IMR-90 (cell line): ENCODE data around the gene EPGN. TPM values are rescaled to one million over a fixed set of nuclear protein-coding genes. Genes with fewer than 3 reads are reported as not detected.

Experiments used
- ATAC-seq: fragments of 200-7000 bp; cut with Tn5 transposase; 2 replicates; pipeline ENCODE4 v1.9.1; 2020; ENCODE audit warnings: low read depth, mild to moderate bottlenecking, moderate library complexity
- BruUV-seq: library from RNA; stranded (reverse); fragments of 400-500 nt; replicated peaks from 2 replicates; lab custom pipeline; 2021; lab: Mats Ljungman, UMichigan
- CTCF ChIA-PET: fragments of 300-600 bp; formaldehyde crosslinking; extraction: SDS; loops from one replicate; lab custom pipeline; 2021; ENCODE audit warnings: antibody characterized with exemption; lab: Yijun Ruan, JAX
- POLR2A ChIA-PET: fragments of 300-600 bp; sonication (Branson Sonifier 250); formaldehyde crosslinking; loops from one replicate; lab custom pipeline; 2022; ENCODE audit warnings: antibody characterized with exemption; ENCODE audit not compliant: unreplicated experiment; lab: Charles Lee
- DNase-seq: peaks from one replicate; pipeline ENCODE4 v3.0.0; 2013
- H2AFZ ChIP-seq: replicated peaks from 2 replicates; pipeline ENCODE3; 2013; ENCODE audit warnings: low read length, mild to moderate bottlenecking; ENCODE audit not compliant: poor library complexity
- H2AK5ac ChIP-seq: 2 replicates; pipeline ENCODE4 v1.6.1; 2013; ENCODE audit warnings: low read depth, low read length, inconsistent platforms
- H2AK9ac ChIP-seq: replicated peaks from 2 replicates; pipeline ENCODE3; 2013; ENCODE audit warnings: mild to moderate bottlenecking, low read depth, low read length, moderate library complexity; ENCODE audit not compliant: poor library complexity
- H2BK120ac ChIP-seq: 2 replicates; pipeline ENCODE4 v1.6.1; 2013; ENCODE audit warnings: low read depth, low read length, inconsistent platforms
- H2BK15ac ChIP-seq: 3 replicates; pipeline ENCODE4 v1.6.1; 2013; ENCODE audit warnings: low read depth, low read length, inconsistent platforms
- H2BK20ac ChIP-seq: 2 replicates; pipeline ENCODE4 v1.6.1; 2013; ENCODE audit warnings: low read depth, mild to moderate bottlenecking, inconsistent platforms, low read length, moderate library complexity
- H2BK5ac ChIP-seq: 2 replicates; pipeline ENCODE4 v1.6.1; 2013; ENCODE audit warnings: mild to moderate bottlenecking, low read depth, low read length, inconsistent platforms; ENCODE audit not compliant: poor library complexity, severe bottlenecking
- H3K14ac ChIP-seq: replicated peaks from 2 replicates; pipeline ENCODE4 v1.6.1; 2013; ENCODE audit warnings: low read depth, low read length, inconsistent platforms
- H3K18ac ChIP-seq: 2 replicates; pipeline ENCODE4 v1.6.1; 2013; ENCODE audit warnings: low read depth, low read length, control low read depth
- H3K23ac ChIP-seq: 2 replicates; pipeline ENCODE4 v1.6.1; 2013; ENCODE audit warnings: low read depth, low read length, inconsistent platforms
- H3K27ac ChIP-seq: 2 replicates; pipeline ENCODE4 v1.5.1; 2013; ENCODE audit warnings: mild to moderate bottlenecking, control low read depth, low read length; ENCODE audit not compliant: insufficient read depth
- H3K27me3 ChIP-seq: 2 replicates; pipeline ENCODE4 v1.6.1; 2013; ENCODE audit warnings: low read length; ENCODE audit not compliant: control insufficient read depth, insufficient read depth
- H3K36me3 ChIP-seq: 2 replicates; pipeline ENCODE4 v1.6.1; 2013; ENCODE audit warnings: low read length, mixed read lengths; ENCODE audit not compliant: control insufficient read depth, insufficient read depth
- H3K4ac ChIP-seq: 2 replicates; pipeline ENCODE4 v1.6.1; 2013; ENCODE audit warnings: low read depth, low read length, inconsistent platforms
- H3K4me1 ChIP-seq: 2 replicates; pipeline ENCODE4 v1.6.1; 2013; ENCODE audit warnings: low read length, mixed read lengths; ENCODE audit not compliant: control insufficient read depth, insufficient read depth
- H3K4me2 ChIP-seq: 2 replicates; pipeline ENCODE4 v1.6.1; 2013; ENCODE audit warnings: low read depth, mild to moderate bottlenecking, control low read depth, low read length, moderate library complexity
- H3K4me3 ChIP-seq: 2 replicates; pipeline ENCODE4 v1.5.1; 2013; ENCODE audit warnings: low read depth, mild to moderate bottlenecking, control low read depth, low read length, moderate library complexity; ENCODE audit not compliant: insufficient read depth
- H3K56ac ChIP-seq: 2 replicates; pipeline ENCODE4 v1.6.1; 2013; ENCODE audit warnings: low read length, inconsistent platforms; ENCODE audit not compliant: insufficient read depth; ENCODE audit errors: extremely low read depth
- H3K79me1 ChIP-seq, 2 experiments: 2 replicates each; pipeline ENCODE4 v1.6.1; 2013; ENCODE audit warnings: low read length in 2 of 2, inconsistent platforms in 1 of 2, low read depth in 1 of 2
- H3K9ac ChIP-seq: 2 replicates; pipeline ENCODE4 v1.6.1; 2013; ENCODE audit warnings: low read depth, low read length, control low read depth
- H3K9me1 ChIP-seq: 2 replicates; pipeline ENCODE4 v1.6.1; 2013; ENCODE audit warnings: low read length, inconsistent platforms; ENCODE audit not compliant: insufficient read depth
- H3K9me3 ChIP-seq: 2 replicates; pipeline ENCODE4 v1.6.1; 2013; ENCODE audit warnings: low read length; ENCODE audit not compliant: control insufficient read depth, insufficient read depth
- H4K20me1 ChIP-seq: 2 replicates; pipeline ENCODE4 v1.6.1; 2013; ENCODE audit warnings: low read length, inconsistent platforms; ENCODE audit not compliant: insufficient read depth
- H4K5ac ChIP-seq: 2 replicates; pipeline ENCODE4 v1.6.1; 2013; ENCODE audit warnings: mild to moderate bottlenecking, low read depth, low read length, control low read depth
- H4K8ac ChIP-seq, 2 experiments: 2 replicates each; pipeline ENCODE4 v1.6.1; 2013; ENCODE audit warnings: low read depth in 2 of 2, low read length in 2 of 2, control low read depth in 1 of 2, inconsistent platforms in 1 of 2
- H4K91ac ChIP-seq: 2 replicates; pipeline ENCODE4 v1.6.1; 2013; ENCODE audit warnings: low read depth, low read length, inconsistent platforms; ENCODE audit not compliant: insufficient read depth
- NFE2L2 ChIP-seq: fragments of 150-350 bp; IDR thresholded peaks from 2 replicates; pipeline ENCODE4 v1.6.1; 2016; ENCODE audit warnings: low read depth, mild to moderate bottlenecking, low read length
- RCOR1 ChIP-seq: IDR thresholded peaks from 2 replicates; pipeline ENCODE4 v1.6.1; 2012; ENCODE audit warnings: mild to moderate bottlenecking, low read length, improper control_type of control experiment; ENCODE audit not compliant: insufficient replicate concordance
- WGBS, 2 experiments: methylation state at CpG; one replicate each; pipeline versions ENCODE4 v1.1.5 to v1.1.7; 2013; ENCODE audit warnings: missing lambda C conversion rate in 2 of 2; ENCODE audit not compliant: insufficient read length in 1 of 2; ENCODE audit errors: extremely low coverage in 2 of 2; 5-methylcytosine and 5-hydroxymethylcytosine counted together
- dilution Hi-C: fragments of 300-500 bp; cut with HindIII; formaldehyde crosslinking; loops from one replicate; pipeline ENCODE4 v1.14.3; 2018; ENCODE audit warnings: low sequenced_read_pairs; ENCODE audit not compliant: unreplicated experiment
- in situ Hi-C: fragments of 300-500 bp; cut with MboI; formaldehyde crosslinking; loops from 3 replicates; pipeline ENCODE4 v1.14.3; 2019; ENCODE audit warnings: low sequenced_read_pairs, inconsistent platforms, mixed read lengths
- intact Hi-C: fragments of 100-400 bp; cut with micrococcal nuclease; formaldehyde crosslinking; loops from 2 replicates; pipeline ENCODE4 v1.10.0; 2022
- polyA plus RNA-seq, 3 experiments: library from polyadenylated mRNA; depleted of rRNA; stranded (reverse); fragments of >200 nt; gene quantifications; 2 replicates each; pipeline ENCODE4 v1.2.3, GENCODE V29; 2012; ENCODE audit warnings: low replicate concordance in 1 of 3
- total RNA-seq: library from RNA; depleted of rRNA; stranded (reverse); fragments of >200 nt; gene quantifications from 2 replicates; pipeline ENCODE4 v1.2.3, GENCODE V29; 2012
- TF ChIP-seq, protein P1 (sequence below): fragments of 150-350 bp; IDR thresholded peaks from 2 replicates; pipeline ENCODE4 v1.6.1; 2016; ENCODE audit warnings: low read depth, mild to moderate bottlenecking, low read length, moderate library complexity, borderline replicate concordance

Gene EPGN
- total and polyA plus RNA-seq, 2 of the 4 experiments (the other 2 are of a cell fraction), result 0.18 TPM; not detected in 1

DNA sequence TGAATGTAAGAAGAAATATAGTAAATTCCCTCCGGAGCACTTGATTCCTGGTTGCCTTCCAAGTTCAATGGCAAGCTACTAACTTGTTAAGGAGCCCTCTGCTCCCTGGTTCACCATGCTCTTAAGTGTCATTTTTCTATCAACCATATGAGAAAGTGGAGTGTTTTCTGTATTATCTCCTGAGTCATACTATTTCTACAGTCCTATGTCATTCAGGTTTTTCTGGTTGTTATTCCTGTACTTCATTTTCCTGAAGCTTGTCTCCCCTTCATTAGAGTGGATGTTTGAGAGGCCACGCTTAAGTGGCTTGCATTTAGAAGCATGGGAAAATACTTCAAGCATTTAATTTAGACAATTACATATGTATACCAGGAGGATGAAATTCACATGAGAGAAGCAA lies 14.7 kb upstream of the EPGN start:
- Histone ChIP-seq H4K8ac (no peak overlapping the region), H3K4me2 (no peak overlapping the region), H3K27ac (no peak overlapping the region), H3K27me3 (no peaks in the 10 kb centered on the region), H4K20me1 (no peaks in the 10 kb centered on the region), H2BK15ac (no peak overlapping the region), H3K9me3 (no peaks in the 10 kb centered on the region), H2AK9ac (no peak overlapping the region), H3K4me1 (no peaks in the 10 kb centered on the region), H3K9me1 (no peaks in the 10 kb centered on the region), H2BK120ac (no peak overlapping the region), H3K4ac (no peak overlapping the region), H3K4me3 (no peak overlapping the region), H3K79me1 (no peaks in the 10 kb centered on the region), H2BK5ac (no peak overlapping the region), H3K9ac (no peak overlapping the region), H2BK20ac (no peak overlapping the region), H3K18ac (no peak overlapping the region), H3K23ac (no peak overlapping the region), H3K56ac (no peak overlapping the region), H2AFZ (no peak overlapping the region), H4K91ac (no peak overlapping the region), H4K5ac (no peak overlapping the region), H2AK5ac (no peak overlapping the region), H3K14ac (no peak overlapping the region), H3K36me3 (no peaks in the 10 kb centered on the region)
- TF ChIP-seq NFE2L2 (no peak), RCOR1 (no peak)
- TF ChIP-seq, protein P1, sequence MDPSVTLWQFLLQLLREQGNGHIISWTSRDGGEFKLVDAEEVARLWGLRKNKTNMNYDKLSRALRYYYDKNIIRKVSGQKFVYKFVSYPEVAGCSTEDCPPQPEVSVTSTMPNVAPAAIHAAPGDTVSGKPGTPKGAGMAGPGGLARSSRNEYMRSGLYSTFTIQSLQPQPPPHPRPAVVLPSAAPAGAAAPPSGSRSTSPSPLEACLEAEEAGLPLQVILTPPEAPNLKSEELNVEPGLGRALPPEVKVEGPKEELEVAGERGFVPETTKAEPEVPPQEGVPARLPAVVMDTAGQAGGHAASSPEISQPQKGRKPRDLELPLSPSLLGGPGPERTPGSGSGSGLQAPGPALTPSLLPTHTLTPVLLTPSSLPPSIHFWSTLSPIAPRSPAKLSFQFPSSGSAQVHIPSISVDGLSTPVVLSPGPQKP, result no peak
- ChIA-PET CTCF (no interaction called here), POLR2A (no interaction called here)
- no peak for DNase-seq
- BruUV-seq, result no TSS peak
- intact Hi-C loops, result no loop called here
- no peak for ATAC-seq
- no CpG with 5 or more reads among the region's 2 CpGs for WGBS, 2 experiments
- dilution Hi-C loops, result no loop called here
- in situ Hi-C loops, result no loop called here
